Colon (tissue), 2 donors: ENCODE data around the gene LZIC.

ENCODE experiments used
- FAIRE-seq: peaks from 2 replicates; lab custom pipeline; 2012; peaks lifted over from hg19 to GRCh38; lab: Jason Lieb, UNC
- donor health status: control.
- donor health status: control.

LZIC gene

DNA sequence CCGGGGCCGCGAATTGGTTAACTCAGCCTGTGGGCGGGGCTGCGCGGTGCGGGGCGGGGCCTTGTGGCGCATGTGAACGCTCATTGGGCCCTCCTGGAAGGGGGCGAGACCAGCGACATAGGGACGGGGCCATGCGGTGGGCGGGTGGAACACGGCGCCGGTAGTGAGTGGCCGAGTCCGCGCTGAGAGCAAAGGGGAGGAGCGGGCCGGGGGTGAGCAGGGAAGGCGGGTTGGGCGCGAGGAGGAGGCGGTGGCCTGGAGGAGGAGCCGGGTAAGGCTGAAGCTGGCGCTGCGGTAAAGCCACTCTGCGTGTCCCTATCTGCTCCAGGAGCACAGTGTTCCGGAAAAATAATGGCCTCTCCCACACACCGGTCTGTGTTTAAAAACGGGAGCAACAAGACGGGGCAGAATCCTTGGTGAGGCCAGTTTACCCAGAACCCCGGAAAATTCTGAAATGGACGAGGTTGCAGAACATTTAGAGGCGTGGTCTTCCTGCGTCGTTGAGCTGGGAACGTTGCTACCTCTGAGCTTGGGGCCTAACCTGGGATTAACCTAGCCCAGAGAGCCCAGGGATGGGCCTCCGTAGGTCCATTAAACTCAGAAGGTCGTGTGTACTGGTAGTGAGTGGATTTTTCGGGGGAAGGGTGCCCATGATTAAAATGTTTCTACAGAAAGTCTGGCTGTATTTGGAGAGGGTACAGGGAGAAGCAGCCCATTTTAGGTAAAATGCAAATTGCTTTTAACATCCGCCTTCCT lies 32.6 kb downstream of the LZIC start:
- no peak for FAIRE-seq

DNA sequence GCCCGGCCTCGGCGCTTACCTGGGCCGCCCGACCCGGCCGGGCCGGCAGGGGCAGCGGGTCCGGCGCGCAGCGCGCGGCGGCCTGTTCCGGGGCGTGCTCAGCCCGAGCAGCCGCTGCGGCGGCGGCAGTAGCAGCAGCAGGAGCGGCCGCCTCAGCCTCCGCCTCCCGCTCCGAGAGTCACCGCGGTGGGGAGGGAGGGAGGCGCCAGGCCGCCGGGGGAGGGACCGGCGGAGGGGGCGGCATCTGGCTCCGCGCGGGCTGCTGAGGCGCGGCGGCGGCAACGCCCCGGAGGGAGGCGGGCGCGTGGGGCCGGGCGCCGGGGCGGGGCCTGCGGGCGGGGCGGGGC lies 33.1 kb downstream of the LZIC start, which contains the start of gene CTNNBIP1:
CTNNBIP1 (minus strand) TSS at position 194 of the 347 bp plus-strand sequence. CDS start 38,205 bp downstream, outside the sequence.
- no peak for FAIRE-seq

DNA sequence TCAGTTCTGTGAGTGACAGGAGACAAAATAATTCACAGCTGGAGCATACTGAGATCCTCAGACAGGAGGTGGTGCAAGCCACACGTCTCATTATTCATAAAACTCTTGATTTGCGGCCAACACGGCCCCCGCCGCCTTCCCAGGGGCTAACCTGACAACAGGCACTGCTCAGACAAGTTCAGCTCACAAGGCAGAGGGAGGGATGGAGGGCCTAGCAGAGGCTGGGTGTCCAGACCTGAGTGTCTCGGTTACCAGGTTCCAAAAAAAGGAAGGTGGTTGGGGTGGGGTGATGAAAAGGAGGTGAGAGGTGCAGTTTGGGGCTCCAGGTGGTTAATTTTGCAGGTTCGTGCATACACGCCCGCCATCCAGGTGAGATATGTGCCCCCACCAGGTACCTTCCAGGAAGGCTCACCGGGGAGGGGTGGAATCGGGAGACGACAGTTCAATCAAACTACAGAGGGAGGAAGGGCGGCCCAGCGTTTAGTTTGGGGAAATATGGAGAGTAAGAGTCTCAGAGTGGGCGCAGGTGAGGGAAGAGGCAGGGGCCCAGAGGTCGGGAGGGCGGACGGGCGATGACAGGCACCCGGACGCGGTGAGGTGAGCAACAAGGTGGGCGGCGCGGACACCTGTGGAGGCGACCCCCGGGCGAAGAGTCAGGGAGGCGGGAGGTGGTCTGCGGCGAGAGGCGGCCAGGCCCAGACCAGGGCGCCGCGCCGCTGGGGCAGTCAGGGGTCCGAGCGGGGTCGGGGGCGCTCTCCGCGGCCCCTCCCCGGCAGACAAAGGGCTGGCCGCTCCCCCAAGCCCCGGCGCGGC lies 33.8 kb downstream of the LZIC start:
- no peak for FAIRE-seq

DNA sequence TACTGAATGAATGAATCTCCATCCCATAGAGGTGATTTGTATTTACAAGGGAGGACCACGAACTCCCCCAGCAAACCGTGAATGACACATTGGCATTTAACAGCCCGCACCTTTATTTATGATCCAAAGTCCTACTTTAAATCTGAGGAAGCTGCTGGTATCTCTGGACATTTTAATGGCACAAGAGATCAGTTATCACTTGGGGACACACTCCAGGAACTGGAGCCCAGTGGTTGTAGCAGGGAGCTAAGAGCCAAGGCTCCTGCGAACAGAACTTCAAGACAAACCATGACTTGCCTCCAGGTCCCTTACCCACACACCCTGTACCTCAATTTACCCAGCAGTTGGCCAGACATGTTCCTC lies 34.3 kb downstream of the LZIC start:
- FAIRE-seq = no peak

DNA sequence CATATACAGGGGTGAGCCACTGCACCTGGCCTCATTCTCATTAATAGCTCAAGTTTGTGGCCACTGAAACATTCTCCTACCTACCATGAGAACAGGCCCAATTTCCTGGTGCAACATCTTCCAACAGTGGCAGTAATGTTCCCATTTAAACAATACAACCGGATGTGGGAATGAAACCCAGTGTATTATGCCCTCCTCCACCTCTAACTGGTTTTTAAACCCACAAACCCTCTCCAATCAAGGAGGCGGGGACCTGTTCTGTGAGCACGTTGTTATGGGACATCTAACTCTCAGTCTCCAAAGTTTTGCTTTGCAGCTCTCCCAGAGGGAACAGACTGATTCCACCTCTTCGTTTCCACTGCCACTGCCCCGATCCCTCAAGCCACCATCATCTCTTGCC lies 35.8 kb downstream of the LZIC start:
- no peak for FAIRE-seq

DNA sequence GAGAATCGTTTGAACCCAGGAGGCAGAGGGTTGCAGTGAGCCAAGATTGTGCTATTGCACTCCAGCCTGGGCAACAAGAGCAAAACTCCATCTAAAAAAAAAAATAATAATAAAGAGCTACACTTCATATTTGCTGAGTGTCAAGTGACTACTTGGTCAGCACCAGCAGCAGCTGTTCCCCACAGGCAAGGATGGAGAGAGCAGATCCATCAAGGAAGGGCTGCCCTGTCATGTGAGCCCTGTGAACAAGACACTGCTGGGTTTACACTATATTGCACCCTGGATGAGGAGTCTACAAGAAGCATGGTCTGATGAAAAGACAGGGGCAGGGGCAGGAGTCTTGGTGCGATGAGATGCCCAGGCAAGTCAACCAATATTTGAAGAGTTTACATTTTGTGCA lies 36.7 kb downstream of the LZIC start:
- FAIRE-seq = no peak

DNA sequence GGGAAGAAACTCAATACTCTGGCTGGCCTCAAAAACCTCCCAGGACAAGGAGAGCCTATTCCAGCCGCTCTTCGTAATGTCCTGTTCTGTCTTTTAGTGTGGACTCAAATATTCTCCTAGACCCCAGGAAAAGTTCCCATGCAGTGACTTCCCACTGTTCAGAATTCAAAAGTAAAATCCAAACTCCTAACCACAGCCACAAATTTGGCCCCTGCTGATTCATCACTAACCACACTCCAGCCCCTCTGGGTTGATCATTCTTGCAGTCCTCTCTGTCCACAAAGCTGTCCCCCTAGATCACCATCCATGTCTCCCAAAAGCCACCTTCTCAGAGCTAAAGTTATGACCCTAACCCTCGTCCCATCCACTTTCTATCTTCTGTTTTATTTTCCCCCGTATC lies 38.2 kb downstream of the LZIC start:
- no peak for FAIRE-seq

DNA sequence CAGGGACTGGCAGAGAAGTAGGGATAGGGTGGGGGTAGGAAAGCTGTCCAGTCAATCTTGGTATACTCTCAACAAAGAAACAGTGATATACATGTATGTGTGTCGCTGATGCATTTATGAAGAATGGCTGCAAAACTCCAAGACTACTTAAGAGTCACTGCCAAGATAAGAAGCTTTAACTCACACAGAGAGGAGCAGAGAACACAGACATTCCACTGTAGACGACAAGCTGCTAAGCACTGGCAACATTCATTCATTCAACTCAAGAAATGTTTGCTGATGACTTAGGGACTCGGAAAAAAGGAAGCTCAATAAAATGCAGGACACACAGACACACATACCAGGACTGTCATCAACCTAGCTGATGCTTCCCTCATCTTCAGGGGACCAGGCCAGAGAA lies 38.6 kb downstream of the LZIC start:
- FAIRE-seq = no peak

DNA sequence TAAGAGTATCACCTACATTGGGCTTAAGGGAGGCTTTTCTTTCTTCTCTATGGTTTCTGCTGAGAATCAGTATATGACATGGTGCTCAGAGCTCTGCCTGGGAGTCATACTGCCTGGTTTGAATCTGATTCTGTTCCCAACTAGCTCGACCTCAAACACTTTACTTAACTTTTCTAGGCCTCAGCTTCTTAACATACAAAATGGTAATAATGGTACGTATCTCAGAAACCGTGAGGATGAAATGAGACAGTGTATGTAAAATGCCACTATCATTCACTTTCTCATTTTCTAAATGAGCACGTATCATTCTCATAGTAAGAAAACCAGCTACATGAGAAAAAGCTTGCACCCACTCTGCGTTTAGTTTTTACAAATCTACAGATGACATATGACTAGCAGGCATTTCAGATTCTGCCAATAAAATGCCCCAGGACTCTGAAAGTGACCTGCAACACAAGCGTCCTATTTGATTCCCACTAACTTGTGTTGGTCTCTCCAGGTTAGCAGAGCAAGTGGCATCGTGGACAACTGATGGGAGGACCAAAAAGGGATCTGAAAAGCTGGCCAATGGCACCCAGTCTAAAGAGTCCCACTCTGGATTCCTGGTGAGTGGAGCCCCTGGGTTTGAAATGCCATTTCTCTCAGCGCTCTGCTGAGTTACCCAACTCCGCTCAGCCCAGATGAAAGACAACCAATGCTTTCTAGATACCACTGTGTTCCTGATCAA lies 39.2 kb downstream of the LZIC start:
- no peak for FAIRE-seq

DNA sequence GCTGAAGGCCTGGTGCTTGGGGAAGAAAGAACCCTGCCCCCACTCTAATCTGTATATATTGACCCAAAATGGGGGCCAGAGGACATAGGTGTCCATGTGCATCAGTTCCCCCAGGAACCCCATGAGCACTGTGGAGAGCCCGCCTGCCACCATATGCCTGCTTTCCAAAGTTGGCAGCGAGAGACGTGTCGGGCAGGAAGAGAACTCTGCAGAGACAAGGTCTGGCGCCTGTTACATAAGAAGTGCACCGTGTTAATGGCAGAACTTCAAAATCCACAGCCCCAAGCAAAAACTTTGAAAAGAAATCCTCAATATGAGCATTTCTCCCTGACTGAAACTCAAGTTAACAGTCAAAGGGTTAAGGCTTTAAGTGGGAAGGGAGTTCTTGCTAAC lies 41.1 kb downstream of the LZIC start:
- FAIRE-seq = no peak

DNA sequence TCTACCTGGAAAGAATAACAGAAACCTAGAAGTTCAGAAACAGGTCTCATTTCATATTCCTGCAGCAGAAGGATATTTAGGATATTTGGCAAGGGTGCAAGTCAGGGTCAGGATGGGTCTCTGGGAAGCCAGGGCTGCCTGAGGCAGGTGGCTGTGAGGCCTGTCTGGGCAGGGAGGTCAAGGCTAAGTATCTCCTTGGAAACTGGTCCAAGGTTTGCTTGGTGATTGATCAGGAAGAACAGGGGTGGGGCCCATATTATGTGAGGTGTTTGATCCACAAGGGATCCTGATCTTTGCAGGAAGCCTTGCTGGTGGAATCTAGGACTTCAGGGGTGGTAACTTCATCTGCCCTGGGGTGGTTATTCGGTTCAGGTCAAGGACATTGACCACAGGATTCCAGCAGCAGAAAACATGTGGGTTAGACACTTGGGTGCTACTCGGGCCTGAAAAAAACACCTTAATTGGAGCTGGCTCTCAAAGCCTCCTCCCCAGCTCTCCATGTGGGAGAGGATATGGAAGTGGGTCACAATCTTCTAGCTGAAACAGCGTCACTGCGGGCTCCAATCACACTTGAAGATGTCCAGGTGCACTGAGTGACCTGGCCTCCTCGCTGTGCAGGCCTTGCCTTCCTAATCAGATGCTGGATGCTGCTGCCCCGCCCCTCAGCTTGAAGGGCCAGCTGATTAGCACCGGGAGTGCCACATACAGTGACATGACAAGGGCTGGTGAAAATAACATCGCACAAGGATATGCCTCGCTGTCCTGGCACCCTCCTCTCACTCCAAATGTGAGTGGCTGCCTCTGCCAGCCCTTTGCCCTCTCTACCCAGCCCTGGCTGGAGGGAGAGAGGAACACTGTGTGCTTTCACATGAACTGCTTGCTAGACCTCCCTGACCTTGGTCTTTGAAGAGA lies 41.8 kb downstream of the LZIC start:
- no peak for FAIRE-seq

DNA sequence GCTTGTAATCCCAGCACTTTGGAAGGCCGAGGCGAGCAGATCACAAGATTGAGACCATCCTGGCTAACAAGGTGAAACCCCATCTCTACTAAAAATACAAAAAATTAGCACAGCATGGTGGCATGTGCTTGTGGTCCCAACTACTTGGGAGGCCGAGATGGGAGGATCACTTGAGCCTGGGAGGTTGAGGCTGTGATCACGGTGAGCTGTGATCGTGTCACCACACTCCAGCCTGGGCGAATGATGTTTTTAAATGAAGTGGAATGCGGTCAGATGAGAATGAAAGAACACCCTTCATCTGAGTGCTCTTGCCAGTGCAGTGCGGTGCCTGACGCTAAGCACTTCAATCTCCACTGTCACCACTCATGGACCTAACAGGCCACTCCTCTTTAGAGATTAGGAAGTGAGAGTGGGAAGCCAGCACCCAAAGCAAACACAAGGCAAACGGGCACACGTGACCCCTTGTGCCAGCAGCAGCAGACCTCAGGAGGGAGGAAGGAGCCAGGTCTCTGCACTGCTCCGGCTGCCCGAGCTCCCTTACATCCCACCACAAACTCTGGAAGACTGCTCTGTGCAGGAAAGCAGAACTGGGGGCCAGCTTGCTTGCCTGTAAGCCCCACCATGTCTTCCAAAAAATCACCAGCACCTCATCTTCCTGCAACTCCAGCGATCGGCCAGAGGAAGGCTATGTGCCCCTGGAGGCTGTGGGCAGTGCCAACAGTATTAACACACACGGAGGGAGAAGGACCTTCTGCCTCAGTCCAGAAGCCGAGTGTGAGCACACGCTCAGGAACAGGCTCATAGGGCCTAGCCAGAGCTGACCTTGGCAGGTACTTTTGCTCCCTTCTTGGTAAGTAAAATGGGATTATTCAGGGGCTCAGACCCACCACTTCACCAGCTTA lies 42.8 kb downstream of the LZIC start:
- no peak for FAIRE-seq

DNA sequence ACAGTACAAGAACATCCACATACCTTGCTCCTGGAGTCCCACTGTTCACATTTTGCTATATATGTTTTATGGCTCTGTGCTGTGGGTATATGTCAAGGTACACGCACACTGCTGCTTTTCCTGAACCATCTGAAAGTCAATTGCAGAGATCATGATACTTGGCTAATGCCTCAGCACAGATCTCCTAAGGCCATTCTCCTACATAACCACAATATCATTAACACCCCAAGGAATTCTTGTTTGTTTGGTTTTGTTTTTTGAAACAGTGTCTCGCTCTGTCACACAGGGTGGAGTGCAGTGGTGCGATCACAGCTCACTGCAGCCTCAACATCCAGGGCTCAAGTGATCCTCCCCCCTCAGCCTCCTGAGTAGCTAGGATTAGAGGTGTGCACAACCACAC lies 49.1 kb downstream of the LZIC start:
- no peak for FAIRE-seq

DNA sequence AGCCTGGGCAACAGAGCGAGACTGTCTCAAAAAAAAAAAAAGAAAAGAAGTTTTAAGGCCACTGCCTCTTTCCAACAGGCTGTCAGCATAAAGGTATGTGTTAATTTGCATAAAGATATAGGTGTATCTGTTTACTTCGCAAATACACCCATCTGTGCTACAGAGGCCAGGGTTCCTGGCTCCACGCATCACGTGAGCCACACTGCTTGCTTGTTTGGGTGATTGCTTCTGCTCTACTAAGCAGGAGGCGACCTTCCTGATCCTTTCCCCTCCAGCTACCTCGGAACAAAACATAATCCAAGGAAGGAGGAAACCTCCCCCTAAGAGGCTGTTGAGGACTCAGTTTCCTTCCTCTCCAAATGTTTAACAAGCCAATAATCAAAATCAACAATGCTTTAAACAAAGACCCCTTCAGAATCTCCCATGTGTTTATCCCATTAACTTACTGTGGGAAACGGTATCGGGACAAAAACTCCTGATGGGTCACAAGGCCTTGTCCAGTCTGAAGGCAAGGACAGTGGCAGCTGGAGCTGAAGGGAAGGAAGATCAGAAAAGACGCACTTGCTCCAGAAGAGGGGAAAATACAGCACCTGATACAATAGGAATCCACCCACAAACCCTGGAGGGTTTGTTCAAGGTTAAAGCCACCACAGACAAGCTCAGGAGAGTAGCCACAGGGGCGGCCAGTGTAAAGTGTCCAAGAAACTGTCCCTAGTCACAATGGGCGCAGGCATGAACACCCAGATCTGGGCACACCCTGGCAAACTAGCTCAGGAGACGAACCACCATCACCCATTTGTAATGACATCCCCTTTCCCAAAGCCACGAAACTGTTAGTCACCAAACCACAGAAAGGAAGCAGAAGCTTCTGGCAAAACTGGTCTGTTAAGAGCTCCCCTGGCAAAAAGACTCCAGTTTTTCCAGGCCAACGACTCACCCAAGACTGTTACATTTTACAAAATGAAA lies 50.3 kb downstream of the LZIC start:
- FAIRE-seq = no peak

DNA sequence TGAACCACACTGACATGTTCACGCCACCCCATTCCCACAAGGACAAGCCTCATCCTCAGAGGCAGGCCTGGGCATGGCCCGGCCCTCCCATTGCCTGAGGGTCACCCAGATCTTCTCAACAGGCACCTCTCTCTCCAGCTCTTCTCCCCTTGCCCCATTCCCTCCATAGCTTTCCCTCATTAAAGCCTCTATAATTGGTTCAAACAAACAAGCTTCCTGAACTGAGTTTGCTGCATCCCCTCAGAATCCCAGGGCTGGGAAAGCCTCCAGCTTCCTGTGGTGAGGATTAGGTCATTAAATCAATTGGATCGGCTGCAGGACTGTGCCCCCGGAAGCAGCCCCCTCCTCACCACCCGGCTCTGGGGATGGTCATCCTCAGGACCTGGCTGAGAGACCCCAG lies 52.0 kb downstream of the LZIC start:
- FAIRE-seq = no peak

DNA sequence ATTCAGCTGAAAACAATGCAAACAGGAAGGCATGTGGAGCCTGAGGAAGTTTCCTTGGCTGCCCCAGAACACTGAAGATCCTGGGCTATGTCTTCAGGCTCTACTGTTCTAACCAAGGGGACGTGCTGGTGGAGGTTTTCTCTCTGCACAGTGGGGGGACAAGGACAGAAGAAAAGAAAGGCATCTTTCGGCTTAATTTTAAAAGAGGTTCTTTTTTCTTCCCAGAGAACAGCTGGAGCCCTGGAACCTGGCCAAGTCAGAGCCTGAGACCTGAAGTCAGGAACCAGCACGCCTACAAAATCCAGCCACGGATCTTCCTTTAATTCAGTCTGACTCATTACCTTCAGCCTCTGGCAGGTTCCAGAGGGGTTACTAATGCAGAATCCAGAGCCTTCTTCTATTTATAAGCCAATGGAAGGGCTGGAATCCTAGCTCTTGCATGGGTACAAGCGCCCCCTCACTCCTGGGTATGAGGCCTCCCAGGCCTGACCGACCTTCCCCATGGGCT lies 52.9 kb downstream of the LZIC start:
- no peak for FAIRE-seq

DNA sequence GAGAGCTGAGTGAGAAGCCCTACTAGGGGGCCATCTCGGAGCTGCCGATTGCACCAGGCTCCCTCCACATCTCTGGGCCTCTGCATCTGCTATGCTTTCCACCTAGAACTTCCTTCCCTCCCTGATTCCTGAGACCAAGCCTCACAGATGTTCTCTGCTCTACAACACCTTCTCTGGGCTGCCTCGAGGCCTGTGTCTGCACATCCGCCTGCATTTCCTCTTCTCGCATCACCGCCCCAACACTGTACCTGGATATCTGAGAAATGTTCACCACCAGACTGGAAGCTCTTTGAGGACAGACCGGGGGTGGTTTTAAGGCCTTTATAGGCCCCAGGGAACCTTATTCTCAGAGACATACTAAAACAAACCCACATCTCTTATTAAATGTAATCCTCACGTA lies 53.8 kb downstream of the LZIC start:
- no peak for FAIRE-seq

DNA sequence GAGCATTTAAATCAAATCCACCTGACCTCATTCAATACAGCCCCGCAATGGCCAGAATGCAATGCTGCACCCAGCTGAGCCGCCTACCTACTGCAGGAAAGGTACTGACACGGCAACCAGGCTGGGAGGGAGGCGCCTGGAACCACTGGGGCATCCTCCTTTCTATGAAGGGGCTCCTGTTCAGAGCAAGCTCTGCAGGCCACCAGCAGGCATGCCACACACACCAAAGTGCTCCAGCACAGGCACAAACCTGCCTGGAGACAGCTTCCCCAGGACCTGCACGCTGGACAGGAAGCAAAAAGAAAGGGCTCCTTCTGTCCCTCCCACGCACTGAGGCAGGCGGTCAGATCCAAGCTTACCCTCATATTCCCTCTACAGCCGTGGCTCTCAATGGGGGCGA lies 54.3 kb downstream of the LZIC start:
- no peak for FAIRE-seq

DNA sequence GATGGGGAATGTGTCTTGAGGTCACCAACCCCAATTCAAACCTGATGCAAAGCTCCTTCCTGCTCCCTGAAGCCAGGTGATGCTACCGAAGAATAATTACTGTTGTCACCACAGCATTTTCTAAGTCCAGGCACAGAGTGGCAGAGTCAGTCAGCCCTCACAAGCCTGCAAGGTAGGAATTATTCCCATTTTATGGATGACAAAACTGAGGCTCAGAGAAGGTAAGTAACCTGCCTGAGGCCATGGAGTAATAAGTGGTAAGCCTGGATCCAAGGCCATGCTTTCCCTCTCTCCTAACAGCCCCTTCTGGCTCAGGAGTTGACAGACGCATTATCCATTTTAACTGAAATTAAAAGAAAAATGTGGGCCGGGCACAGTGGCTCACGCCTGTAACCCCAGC lies 56.1 kb downstream of the LZIC start:
- FAIRE-seq = no peak
